HepG2 (cell line): ENCODE results near the gene VWCE. TPM values are rescaled to one million over a fixed set of nuclear protein-coding genes. Genes with fewer than 3 reads are reported as not detected.

Experiments used
- E2F1 ChIP-seq: sonication (generic); formaldehyde crosslinking; IDR thresholded peaks from 2 replicates; pipeline ENCODE4 v1.5.0; 2020; ENCODE audit warnings: missing genetic modification reagents
- FOXJ3 ChIP-seq: sonication (generic); formaldehyde crosslinking; IDR thresholded peaks from 2 replicates; pipeline ENCODE4 v1.4.0; 2020; ENCODE audit warnings: missing genetic modification reagents, mild to moderate bottlenecking, borderline replicate concordance
- RAD51 ChIP-seq: fragments of 450-650 bp; IDR thresholded peaks from 2 replicates; pipeline ENCODE4 v1.6.1; 2016; ENCODE audit warnings: borderline replicate concordance
- SP1 ChIP-seq, 2 experiments: fragments of 450-650 bp in 1 of 2; sonication (generic) in 1 of 2; formaldehyde crosslinking in 1 of 2; IDR thresholded peaks; 2 replicates each; pipeline versions ENCODE4 v1.4.0 to v1.6.1; 2016 to 2020; ENCODE audit warnings: missing genetic modification reagents in 1 of 2
- SRF ChIP-seq: IDR thresholded peaks from 2 replicates; pipeline ENCODE4 v1.6.1; 2011; ENCODE audit warnings: mild to moderate bottlenecking, low read depth, low read length, moderate library complexity
- TSC22D2 ChIP-seq: sonication (generic); formaldehyde crosslinking; IDR thresholded peaks from 2 replicates; pipeline ENCODE4 v1.5.1; 2020; ENCODE audit warnings: missing genetic modification reagents, mild to moderate bottlenecking, borderline replicate concordance
- ZNF350 ChIP-seq: sonication (generic); formaldehyde crosslinking; IDR thresholded peaks from 2 replicates; pipeline ENCODE4 v1.4.0; 2020; ENCODE audit warnings: mild to moderate bottlenecking, low read depth, missing genetic modification reagents, borderline replicate concordance
- ZNF441 ChIP-seq: sonication (generic); formaldehyde crosslinking; IDR thresholded peaks from 2 replicates; pipeline ENCODE4 v1.7.0; 2021; ENCODE audit warnings: missing genetic modification reagents, borderline replicate concordance
- polyA plus RNA-seq, 8 experiments: library from polyadenylated mRNA; depleted of rRNA in 3 of 8; stranded (reverse) in 7 of 8; unstranded in 1 of 8; fragments of >200 nt; fragmentation: Illumina TruSeq in 4 of 8; extraction: Trizol in 4 of 8; gene quantifications; 2 replicates each; pipeline versions ENCODE4 v1.2.1 to v1.2.3, GENCODE V29; 2011 to 2016; ENCODE audit warnings: low read depth in 4 of 8, missing spikeins in 1 of 8, mixed read lengths in 1 of 8; ENCODE audit not compliant: insufficient read depth in 1 of 8
- total RNA-seq, 5 experiments: library from RNA; depleted of rRNA; stranded (reverse); fragments of >200 nt; fragmentation: Illumina TruSeq; extraction: Trizol; gene quantifications; 2 replicates each; pipeline ENCODE4 v1.2.3, GENCODE V29; 2016; ENCODE audit warnings: low read depth in 1 of 5
- TF ChIP-seq, protein P1 (sequence below): sonication (generic); formaldehyde crosslinking; IDR thresholded peaks from 2 replicates; pipeline ENCODE4 v1.5.0; 2020; ENCODE audit warnings: missing genetic modification reagents
- TF ChIP-seq, protein P2 (sequence below): sonication (generic); formaldehyde crosslinking; IDR thresholded peaks from 2 replicates; pipeline ENCODE4 v1.5.1; 2020; ENCODE audit warnings: missing genetic modification reagents, mild to moderate bottlenecking, borderline replicate concordance
- TF ChIP-seq, protein P3 (sequence below): sonication (generic); formaldehyde crosslinking; IDR thresholded peaks from 2 replicates; pipeline ENCODE4 v1.4.0; 2020; ENCODE audit warnings: low read depth, mild to moderate bottlenecking, missing genetic modification reagents
- TF ChIP-seq, protein P4 (sequence below): sonication (generic); formaldehyde crosslinking; IDR thresholded peaks from 2 replicates; pipeline ENCODE4 v1.5.1; 2020; ENCODE audit warnings: mild to moderate bottlenecking, moderate library complexity, missing genetic modification reagents
- TF ChIP-seq, protein P5 (sequence below): sonication (generic); formaldehyde crosslinking; IDR thresholded peaks from 2 replicates; pipeline ENCODE4 v1.5.0; 2020; ENCODE audit warnings: missing genetic modification reagents

The VWCE gene
- total and polyA plus RNA-seq, 2 of the 13 experiments (the other 11 are each of a cell fraction or from before 2014, with no cell fraction given), result 27.6 to 58.3 TPM

GRCh38 chr11:61281581-61282250, 13.4 kb downstream of the VWCE start (continued):
- TF ChIP-seq, protein P1, sequence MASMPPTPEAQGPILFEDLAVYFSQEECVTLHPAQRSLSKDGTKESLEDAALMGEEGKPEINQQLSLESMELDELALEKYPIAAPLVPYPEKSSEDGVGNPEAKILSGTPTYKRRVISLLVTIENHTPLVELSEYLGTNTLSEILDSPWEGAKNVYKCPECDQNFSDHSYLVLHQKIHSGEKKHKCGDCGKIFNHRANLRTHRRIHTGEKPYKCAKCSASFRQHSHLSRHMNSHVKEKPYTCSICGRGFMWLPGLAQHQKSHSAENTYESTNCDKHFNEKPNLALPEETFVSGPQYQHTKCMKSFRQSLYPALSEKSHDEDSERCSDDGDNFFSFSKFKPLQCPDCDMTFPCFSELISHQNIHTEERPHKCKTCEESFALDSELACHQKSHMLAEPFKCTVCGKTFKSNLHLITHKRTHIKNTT (CRISPR knock-in tag), result no peak
- TF ChIP-seq, protein P2, sequence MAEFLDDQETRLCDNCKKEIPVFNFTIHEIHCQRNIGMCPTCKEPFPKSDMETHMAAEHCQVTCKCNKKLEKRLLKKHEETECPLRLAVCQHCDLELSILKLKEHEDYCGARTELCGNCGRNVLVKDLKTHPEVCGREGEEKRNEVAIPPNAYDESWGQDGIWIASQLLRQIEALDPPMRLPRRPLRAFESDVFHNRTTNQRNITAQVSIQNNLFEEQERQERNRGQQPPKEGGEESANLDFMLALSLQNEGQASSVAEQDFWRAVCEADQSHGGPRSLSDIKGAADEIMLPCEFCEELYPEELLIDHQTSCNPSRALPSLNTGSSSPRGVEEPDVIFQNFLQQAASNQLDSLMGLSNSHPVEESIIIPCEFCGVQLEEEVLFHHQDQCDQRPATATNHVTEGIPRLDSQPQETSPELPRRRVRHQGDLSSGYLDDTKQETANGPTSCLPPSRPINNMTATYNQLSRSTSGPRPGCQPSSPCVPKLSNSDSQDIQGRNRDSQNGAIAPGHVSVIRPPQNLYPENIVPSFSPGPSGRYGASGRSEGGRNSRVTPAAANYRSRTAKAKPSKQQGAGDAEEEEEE, result no peak
- TF ChIP-seq, protein P3, sequence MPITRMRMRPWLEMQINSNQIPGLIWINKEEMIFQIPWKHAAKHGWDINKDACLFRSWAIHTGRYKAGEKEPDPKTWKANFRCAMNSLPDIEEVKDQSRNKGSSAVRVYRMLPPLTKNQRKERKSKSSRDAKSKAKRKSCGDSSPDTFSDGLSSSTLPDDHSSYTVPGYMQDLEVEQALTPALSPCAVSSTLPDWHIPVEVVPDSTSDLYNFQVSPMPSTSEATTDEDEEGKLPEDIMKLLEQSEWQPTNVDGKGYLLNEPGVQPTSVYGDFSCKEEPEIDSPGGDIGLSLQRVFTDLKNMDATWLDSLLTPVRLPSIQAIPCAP (CRISPR knock-in tag), result no peak
- TF ChIP-seq ZNF350 (CRISPR knock-in tag), result no peak
- no peak for TF ChIP-seq E2F1 (CRISPR knock-in tag)
- TF ChIP-seq SP1 (IDR thresholded peaks at IDR 0.05), result no peak
- no peak for TF ChIP-seq SP1 (CRISPR knock-in tag; IDR thresholded peaks at IDR 0.05)
- TF ChIP-seq TSC22D2 (CRISPR knock-in tag), result no peak
- TF ChIP-seq ZNF441 (CRISPR knock-in tag), result no peak
- TF ChIP-seq FOXJ3, result no peak
- TF ChIP-seq, protein P4, sequence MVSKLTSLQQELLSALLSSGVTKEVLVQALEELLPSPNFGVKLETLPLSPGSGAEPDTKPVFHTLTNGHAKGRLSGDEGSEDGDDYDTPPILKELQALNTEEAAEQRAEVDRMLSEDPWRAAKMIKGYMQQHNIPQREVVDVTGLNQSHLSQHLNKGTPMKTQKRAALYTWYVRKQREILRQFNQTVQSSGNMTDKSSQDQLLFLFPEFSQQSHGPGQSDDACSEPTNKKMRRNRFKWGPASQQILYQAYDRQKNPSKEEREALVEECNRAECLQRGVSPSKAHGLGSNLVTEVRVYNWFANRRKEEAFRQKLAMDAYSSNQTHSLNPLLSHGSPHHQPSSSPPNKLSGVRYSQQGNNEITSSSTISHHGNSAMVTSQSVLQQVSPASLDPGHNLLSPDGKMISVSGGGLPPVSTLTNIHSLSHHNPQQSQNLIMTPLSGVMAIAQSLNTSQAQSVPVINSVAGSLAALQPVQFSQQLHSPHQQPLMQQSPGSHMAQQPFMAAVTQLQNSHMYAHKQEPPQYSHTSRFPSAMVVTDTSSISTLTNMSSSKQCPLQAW, result no peak
- TF ChIP-seq RAD51, result no peak
- TF ChIP-seq, protein P5, sequence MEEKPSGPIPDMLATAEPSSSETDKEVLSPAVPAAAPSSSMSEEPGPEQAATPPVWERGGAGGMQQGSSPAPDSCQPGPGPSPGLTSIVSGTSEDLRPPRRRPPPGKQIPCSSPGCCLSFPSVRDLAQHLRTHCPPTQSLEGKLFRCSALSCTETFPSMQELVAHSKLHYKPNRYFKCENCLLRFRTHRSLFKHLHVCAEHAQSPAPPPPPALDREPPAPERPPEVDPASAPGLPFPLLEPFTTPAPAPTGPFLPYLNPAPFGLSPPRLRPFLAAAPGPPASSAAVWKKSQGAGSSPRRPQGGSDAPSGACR (CRISPR knock-in tag), result no peak
- no peak for TF ChIP-seq SRF
